ENCODE measurements around the gene ACSF2.

Gene ACSF2

DNA sequence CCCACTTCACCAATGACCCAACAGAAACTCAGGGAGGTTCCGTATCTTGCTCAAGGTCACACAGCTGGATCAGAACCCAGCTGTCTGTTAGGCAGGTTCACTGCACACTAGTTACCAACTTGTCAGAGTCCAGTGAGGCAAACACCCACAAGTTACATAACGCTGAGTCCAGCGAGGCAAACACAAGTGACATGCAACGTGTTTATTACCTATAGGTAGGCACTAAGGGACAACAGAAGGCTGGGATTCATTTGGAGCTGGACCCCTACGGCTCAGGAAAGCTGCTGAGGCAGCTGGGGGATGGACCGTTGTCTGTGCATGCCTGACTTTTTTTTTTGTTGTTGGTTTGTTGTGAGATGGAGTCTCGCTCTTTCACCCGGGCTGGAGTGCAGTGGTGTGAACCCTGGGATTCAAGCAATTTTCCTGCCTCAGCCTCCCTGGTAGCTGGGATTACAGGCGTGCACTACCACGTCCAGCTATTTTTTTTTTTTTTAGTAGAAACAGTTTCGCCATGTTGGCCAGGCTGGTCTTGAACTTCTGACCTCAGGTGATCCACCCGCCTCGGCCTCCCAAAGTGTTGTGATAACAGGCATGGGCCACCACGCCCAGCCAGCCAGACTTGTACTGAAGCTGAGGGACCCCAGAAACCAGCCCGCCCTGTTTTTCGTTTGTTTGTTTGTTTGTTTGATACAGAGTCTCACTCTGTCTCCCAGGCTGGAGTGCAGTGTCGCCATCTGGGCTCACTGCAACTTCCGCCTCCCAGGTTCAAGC lies 50.7 kb downstream of the ACSF2 start:
- no peaks in the 10 kb centered on the region for H3K9me3 ChIP-seq (replicated peaks; ENCODE audit: insufficient read depth, low read length)
- H3K9ac ChIP-seq (ENCODE audit: low read length) = no peak overlapping the region
- no peak overlapping the region for H3K27ac ChIP-seq (ENCODE audit: low read length)
- no peak overlapping the region for H3K4me3 ChIP-seq (ENCODE audit: low read length)
- no peaks in the 10 kb centered on the region for H3K36me3 ChIP-seq (replicated peaks; ENCODE audit: insufficient read depth, low read length)
- no peak for TF ChIP-seq EZH2phosphoT487 (IDR thresholded peaks at IDR 0.05; ENCODE audit: low read length)
- no peak for TF ChIP-seq EZH2 (optimal IDR thresholded peaks at IDR 0.05; ENCODE audit: low read depth, low read length)
- TF ChIP-seq, protein P1, sequence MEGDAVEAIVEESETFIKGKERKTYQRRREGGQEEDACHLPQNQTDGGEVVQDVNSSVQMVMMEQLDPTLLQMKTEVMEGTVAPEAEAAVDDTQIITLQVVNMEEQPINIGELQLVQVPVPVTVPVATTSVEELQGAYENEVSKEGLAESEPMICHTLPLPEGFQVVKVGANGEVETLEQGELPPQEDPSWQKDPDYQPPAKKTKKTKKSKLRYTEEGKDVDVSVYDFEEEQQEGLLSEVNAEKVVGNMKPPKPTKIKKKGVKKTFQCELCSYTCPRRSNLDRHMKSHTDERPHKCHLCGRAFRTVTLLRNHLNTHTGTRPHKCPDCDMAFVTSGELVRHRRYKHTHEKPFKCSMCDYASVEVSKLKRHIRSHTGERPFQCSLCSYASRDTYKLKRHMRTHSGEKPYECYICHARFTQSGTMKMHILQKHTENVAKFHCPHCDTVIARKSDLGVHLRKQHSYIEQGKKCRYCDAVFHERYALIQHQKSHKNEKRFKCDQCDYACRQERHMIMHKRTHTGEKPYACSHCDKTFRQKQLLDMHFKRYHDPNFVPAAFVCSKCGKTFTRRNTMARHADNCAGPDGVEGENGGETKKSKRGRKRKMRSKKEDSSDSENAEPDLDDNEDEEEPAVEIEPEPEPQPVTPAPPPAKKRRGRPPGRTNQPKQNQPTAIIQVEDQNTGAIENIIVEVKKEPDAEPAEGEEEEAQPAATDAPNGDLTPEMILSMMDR (IDR thresholded peaks at IDR 0.05; ENCODE audit: low read length) = no peak
- no peak overlapping the region for H2AFZ ChIP-seq (ENCODE audit: low read length)
- H3F3A ChIP-seq (ENCODE audit: insufficient read depth, low read length) = peaks cover 12% of the 10 kb centered on the region
- H4K20me1 ChIP-seq (ENCODE audit: insufficient read depth, low read length) = no peaks in the 10 kb centered on the region
- no peaks in the 10 kb centered on the region for H3K27me3 ChIP-seq (replicated peaks; ENCODE audit: insufficient read depth, low read length)
- peaks cover 9% of the 10 kb centered on the region; the same call in 1 of the 2 replicates for H3K4me1 ChIP-seq (ENCODE audit: low read length)
- H3K9me2 ChIP-seq (replicated peaks; ENCODE audit: insufficient read depth, low read length) = no peaks in the 10 kb centered on the region
- H3K4me2 ChIP-seq (ENCODE audit: low read depth, low read length) = no peak overlapping the region
- peaks cover 9% of the 10 kb centered on the region for H3K79me2 ChIP-seq (ENCODE audit: low read length)
- no peak for DNase-seq

DNA sequence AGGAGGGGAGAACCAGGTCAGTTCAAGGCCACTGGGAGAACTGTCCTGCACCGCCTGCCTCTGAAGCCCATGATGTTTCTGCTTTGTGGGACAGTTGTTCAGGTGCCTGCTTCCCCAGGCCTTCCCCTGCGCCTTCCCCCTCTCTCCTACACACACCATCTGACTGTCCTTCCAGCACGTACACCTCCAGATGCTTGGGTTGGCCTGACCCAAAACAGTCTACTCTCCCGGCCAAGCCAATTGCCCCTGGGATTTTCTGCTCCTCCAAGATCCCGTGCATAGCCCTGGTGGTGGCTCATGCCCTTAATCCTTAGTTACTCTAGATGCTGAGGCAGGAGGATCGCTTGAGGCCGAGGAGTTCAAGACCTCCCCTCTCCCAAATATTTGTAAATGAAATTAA lies 52.0 kb downstream of the ACSF2 start:
- no peak for DNase-seq
- TF ChIP-seq EZH2 (optimal IDR thresholded peaks at IDR 0.05; ENCODE audit: low read depth, low read length) (no peak), EZH2phosphoT487 (IDR thresholded peaks at IDR 0.05; ENCODE audit: low read length) (no peak)
- TF ChIP-seq, protein P1 (IDR thresholded peaks at IDR 0.05; ENCODE audit: low read length) = no peak
- Histone ChIP-seq H3K27me3 (replicated peaks; ENCODE audit: insufficient read depth, low read length) (no peaks in the 10 kb centered on the region), H3K36me3 (replicated peaks; ENCODE audit: insufficient read depth, low read length) (no peaks in the 10 kb centered on the region), H3K4me2 (ENCODE audit: low read depth, low read length) (peak overlapping the region; percentile 80; the same call in 1 of the 2 replicates), H3F3A (ENCODE audit: insufficient read depth, low read length) (peaks cover 12% of the 10 kb centered on the region), H3K9ac (ENCODE audit: low read length) (peak overlapping the region; percentile 61; the same call in 1 of the 2 replicates), H3K9me3 (replicated peaks; ENCODE audit: insufficient read depth, low read length) (no peaks in the 10 kb centered on the region), H3K79me2 (ENCODE audit: low read length) (peaks cover 9% of the 10 kb centered on the region), H4K20me1 (ENCODE audit: insufficient read depth, low read length) (no peaks in the 10 kb centered on the region), H3K27ac (ENCODE audit: low read length) (no peak overlapping the region), H3K4me3 (ENCODE audit: low read length) (peak overlapping the region; percentile 81), H3K4me1 (ENCODE audit: low read length) (peaks cover 9% of the 10 kb centered on the region; the same call in 1 of the 2 replicates), H2AFZ (ENCODE audit: low read length) (peak overlapping the region; percentile 100), H3K9me2 (replicated peaks; ENCODE audit: insufficient read depth, low read length) (no peaks in the 10 kb centered on the region)

DNA sequence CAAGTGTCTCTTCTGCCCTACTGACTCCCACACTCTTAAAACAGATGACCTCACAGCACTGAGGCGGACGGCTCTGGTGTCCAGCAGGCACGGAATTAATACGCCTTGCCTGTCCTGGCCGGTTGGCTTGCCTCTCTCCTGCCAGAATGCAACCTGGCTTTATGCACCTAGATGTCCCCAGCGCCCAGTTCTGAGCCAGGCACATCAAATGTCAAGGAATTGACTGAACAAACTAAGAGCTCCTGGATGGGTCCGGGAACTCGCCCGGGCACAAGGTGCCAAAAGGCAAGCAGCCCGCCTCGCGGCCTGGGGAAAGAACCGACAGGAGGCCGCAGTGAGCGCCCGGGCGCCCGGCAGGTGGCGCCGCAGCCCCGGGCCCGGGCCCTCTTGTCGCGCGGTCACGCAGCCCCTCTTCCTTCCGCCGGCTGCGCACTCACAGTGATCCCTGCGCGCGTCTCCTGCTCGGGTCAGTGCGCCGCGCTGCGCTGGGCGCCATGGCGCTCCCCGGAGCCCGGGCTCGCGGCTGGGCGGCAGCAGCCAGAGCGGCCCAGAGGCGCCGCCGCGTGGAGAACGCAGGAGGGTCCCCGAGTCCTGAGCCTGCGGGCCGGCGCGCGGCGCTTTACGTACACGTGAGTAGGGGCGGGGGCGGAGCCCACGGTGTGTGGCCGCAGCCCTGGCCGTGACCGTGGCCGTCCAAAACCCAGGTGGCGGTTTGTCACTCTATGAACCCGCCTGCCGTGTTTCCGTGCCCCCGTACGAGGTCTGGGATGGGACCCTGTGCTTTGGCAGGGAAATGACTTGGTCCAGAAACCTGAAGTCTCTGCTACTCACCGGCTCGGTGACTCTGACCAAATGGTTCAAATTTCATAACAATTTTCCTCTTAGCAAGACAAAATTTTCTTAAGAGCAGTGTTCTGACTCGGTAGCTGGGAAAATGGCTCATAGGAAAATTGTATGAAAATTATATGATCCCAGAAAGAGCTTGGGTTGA lies 52.7 kb downstream of the ACSF2 start, which contains the start of gene RSAD1:
Gene RSAD1, plus strand, starts transcription at position 470 of the 991 bp plus-strand sequence. Its CDS starts 25 bp downstream, at position 495.
- Histone ChIP-seq H2AFZ (ENCODE audit: low read length) (peak within 1 kb of the TSS; percentile 100), H3K9me2 (replicated peaks; ENCODE audit: insufficient read depth, low read length) (no peaks in the 10 kb centered on the region), H3K4me2 (ENCODE audit: low read depth, low read length) (peak within 1 kb of the TSS; percentile 80), H3F3A (ENCODE audit: insufficient read depth, low read length) (peaks cover 12% of the 10 kb centered on the region), H3K36me3 (replicated peaks; ENCODE audit: insufficient read depth, low read length) (no peaks in the 10 kb centered on the region; the same call in 1 of the 2 replicates), H3K4me3 (ENCODE audit: low read length) (peak within 1 kb of the TSS; percentile 81), H4K20me1 (ENCODE audit: insufficient read depth, low read length) (no peaks in the 10 kb centered on the region), H3K9me3 (replicated peaks; ENCODE audit: insufficient read depth, low read length) (no peaks in the 10 kb centered on the region), H3K9ac (ENCODE audit: low read length) (peak within 1 kb of the TSS; percentile 61), H3K27ac (ENCODE audit: low read length) (peak within 1 kb of the TSS; percentile 57; the same call in 1 of the 2 replicates), H3K79me2 (ENCODE audit: low read length) (peaks cover 9% of the 10 kb centered on the region), H3K4me1 (ENCODE audit: low read length) (peaks cover 9% of the 10 kb centered on the region; the same call in 1 of the 2 replicates), H3K27me3 (replicated peaks; ENCODE audit: insufficient read depth, low read length) (no peaks in the 10 kb centered on the region)
- TF ChIP-seq, protein P1 (IDR thresholded peaks at IDR 0.05; ENCODE audit: low read length) = peak; percentile 74
- TF ChIP-seq EZH2 (optimal IDR thresholded peaks at IDR 0.05; ENCODE audit: low read depth, low read length) = no peak
- DNase-seq = peak; percentile 87
